ENCODE results near the gene LGALS16.

The LGALS16 gene

DNA sequence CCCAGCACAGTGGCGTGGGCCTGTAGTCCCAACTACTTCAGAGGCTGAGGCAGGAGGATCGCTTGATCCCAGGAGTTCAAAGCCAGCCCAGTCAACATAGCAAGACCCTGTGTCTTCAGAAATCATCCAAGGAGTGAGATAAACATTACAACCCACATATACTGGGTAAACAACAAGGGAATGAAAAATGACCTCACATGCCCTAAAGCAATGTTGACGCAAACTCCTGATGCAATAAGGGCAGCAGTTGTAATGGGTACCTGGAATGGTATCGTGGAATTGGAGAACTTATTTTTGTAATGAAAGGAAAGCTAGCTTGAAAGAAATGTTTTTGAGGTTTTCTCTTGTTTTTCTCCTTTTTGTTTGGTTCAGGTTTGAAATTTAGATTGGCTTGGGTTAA lies 24.5 kb upstream of the LGALS16 start:
- Histone ChIP-seq H3K4me2 (ENCODE audit: insufficient read depth, low read length) (no peak overlapping the region), H3K9ac (ENCODE audit: low read depth, low read length) (no peak overlapping the region), H3K27me3 (ENCODE audit: insufficient read depth, low read length, poor library complexity) (peaks cover 5% of the 10 kb centered on the region), H4K20me1 (ENCODE audit: insufficient read depth, low read length) (no peaks in the 10 kb centered on the region), H3K27ac (ENCODE audit: low read length) (no peak overlapping the region), H3K4me3 (ENCODE audit: low read depth in 1 of 2, low read length in 2 of 2) (no peak overlapping the region), H3K79me2 (ENCODE audit: insufficient read depth, low read length) (no peaks in the 10 kb centered on the region), H2AFZ (ENCODE audit: low read depth, low read length) (no peak overlapping the region), H3K4me1 (ENCODE audit: insufficient read depth, low read length) (no peaks in the 10 kb centered on the region), H3K9me3 (ENCODE audit: insufficient read depth, low read length, severe bottlenecking) (no peaks in the 10 kb centered on the region), H3K36me3 (ENCODE audit: insufficient read depth, low read length) (no peaks in the 10 kb centered on the region)
- TF ChIP-seq EZH2 (IDR thresholded peaks at IDR 0.05; ENCODE audit: borderline replicate concordance, low read depth, low read length, severe bottlenecking) (no peak), CTCF (IDR thresholded peaks at IDR 0.05; ENCODE audit: borderline replicate concordance, extremely low read depth, low read length, poor library complexity, severe bottlenecking) (no peak)
- no peak for ATAC-seq (ENCODE audit: insufficient read depth, low read depth)
- no peak for DNase-seq

DNA sequence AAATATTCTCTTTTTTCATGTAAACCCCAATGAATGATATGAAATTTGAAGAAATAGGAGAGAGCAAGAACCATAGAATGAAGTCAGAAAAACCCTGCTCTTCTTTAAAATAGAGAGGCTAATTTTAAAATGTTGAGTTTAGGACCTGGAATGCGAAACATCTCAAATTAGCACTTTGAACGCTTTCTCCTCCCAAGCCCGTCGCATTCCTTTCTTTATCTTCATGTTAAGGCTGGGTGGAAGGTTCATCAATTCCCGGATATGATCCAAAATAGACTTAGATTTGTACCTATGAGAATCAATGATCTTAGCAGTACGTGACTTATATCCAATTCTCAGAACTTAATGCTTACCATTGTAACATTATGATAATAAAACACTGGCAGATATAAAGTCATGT lies 24.1 kb upstream of the LGALS16 start:
- Histone ChIP-seq H3K9me3 (ENCODE audit: insufficient read depth, low read length, severe bottlenecking) (no peaks in the 10 kb centered on the region), H3K36me3 (ENCODE audit: insufficient read depth, low read length) (no peaks in the 10 kb centered on the region), H3K27ac (ENCODE audit: low read length) (no peak overlapping the region), H3K4me2 (ENCODE audit: insufficient read depth, low read length) (no peak overlapping the region), H3K79me2 (ENCODE audit: insufficient read depth, low read length) (no peaks in the 10 kb centered on the region), H3K4me3 (ENCODE audit: low read depth in 1 of 2, low read length in 2 of 2) (no peak overlapping the region), H3K9ac (ENCODE audit: low read depth, low read length) (no peak overlapping the region), H3K4me1 (ENCODE audit: insufficient read depth, low read length) (no peaks in the 10 kb centered on the region), H3K27me3 (ENCODE audit: insufficient read depth, low read length, poor library complexity) (peaks cover 2% of the 10 kb centered on the region), H4K20me1 (ENCODE audit: insufficient read depth, low read length) (no peaks in the 10 kb centered on the region), H2AFZ (ENCODE audit: low read depth, low read length) (no peak overlapping the region)
- DNase-seq (no peak), ATAC-seq (ENCODE audit: insufficient read depth, low read depth) (no peak)
- no peak for TF ChIP-seq EZH2 (IDR thresholded peaks at IDR 0.05; ENCODE audit: borderline replicate concordance, low read depth, low read length, severe bottlenecking)
- no peak for TF ChIP-seq CTCF (IDR thresholded peaks at IDR 0.05; ENCODE audit: borderline replicate concordance, extremely low read depth, low read length, poor library complexity, severe bottlenecking)

GRCh38 chr19:39637891-39638290 lies 17.8 kb upstream of the LGALS16 start:
- Histone ChIP-seq H3K27me3 (ENCODE audit: insufficient read depth, low read length, poor library complexity) (peaks cover 3% of the 10 kb centered on the region), H3K27ac (ENCODE audit: low read length) (no peak overlapping the region), H3K9me3 (ENCODE audit: insufficient read depth, low read length, severe bottlenecking) (no peaks in the 10 kb centered on the region), H4K20me1 (ENCODE audit: insufficient read depth, low read length) (no peaks in the 10 kb centered on the region), H3K9ac (ENCODE audit: low read depth, low read length) (no peak overlapping the region), H3K79me2 (ENCODE audit: insufficient read depth, low read length) (no peaks in the 10 kb centered on the region), H3K4me1 (ENCODE audit: insufficient read depth, low read length) (no peaks in the 10 kb centered on the region), H3K4me2 (ENCODE audit: insufficient read depth, low read length) (no peak overlapping the region), H2AFZ (ENCODE audit: low read depth, low read length) (no peak overlapping the region), H3K4me3 (ENCODE audit: low read depth in 1 of 2, low read length in 2 of 2) (no peak overlapping the region), H3K36me3 (ENCODE audit: insufficient read depth, low read length) (no peaks in the 10 kb centered on the region)
- DNase-seq (no peak), ATAC-seq (ENCODE audit: insufficient read depth, low read depth) (no peak)
- TF ChIP-seq EZH2 (IDR thresholded peaks at IDR 0.05; ENCODE audit: borderline replicate concordance, low read depth, low read length, severe bottlenecking) (no peak), CTCF (IDR thresholded peaks at IDR 0.05; ENCODE audit: borderline replicate concordance, extremely low read depth, low read length, poor library complexity, severe bottlenecking) (no peak)

DNA sequence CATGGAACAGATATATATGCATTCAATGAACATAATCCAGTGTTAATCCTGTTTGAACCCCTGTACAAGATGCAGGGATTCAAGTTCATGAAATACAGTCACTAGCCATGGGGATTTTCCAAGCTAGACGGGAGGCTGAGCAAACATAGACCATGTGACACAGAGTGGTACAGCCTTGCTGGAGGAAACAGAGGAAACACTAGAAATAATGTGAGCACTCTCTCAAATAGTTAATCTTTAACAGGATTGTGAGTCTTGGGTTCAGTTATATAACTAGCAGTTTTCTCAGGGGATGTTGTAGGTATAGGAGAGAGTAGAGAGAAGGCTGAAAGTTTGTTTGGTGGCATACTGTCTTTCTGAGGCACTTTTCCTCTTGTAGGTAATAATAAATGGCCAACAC lies 13.9 kb upstream of the LGALS16 start:
- no peaks in the 10 kb centered on the region for H3K79me2 ChIP-seq (ENCODE audit: insufficient read depth, low read length)
- ATAC-seq (ENCODE audit: insufficient read depth, low read depth) (no peak), DNase-seq (no peak)
- no peak for TF ChIP-seq EZH2 (IDR thresholded peaks at IDR 0.05; ENCODE audit: borderline replicate concordance, low read depth, low read length, severe bottlenecking)
- no peak for TF ChIP-seq CTCF (IDR thresholded peaks at IDR 0.05; ENCODE audit: borderline replicate concordance, extremely low read depth, low read length, poor library complexity, severe bottlenecking)
- H2AFZ ChIP-seq (ENCODE audit: low read depth, low read length): no peak overlapping the region
- no peaks in the 10 kb centered on the region for H3K36me3 ChIP-seq (ENCODE audit: insufficient read depth, low read length)
- H3K27me3 ChIP-seq (ENCODE audit: insufficient read depth, low read length, poor library complexity): peaks cover 3% of the 10 kb centered on the region
- H3K27ac ChIP-seq (ENCODE audit: low read length): no peak overlapping the region
- H3K4me1 ChIP-seq (ENCODE audit: insufficient read depth, low read length): no peaks in the 10 kb centered on the region
- H3K4me3 ChIP-seq (ENCODE audit: low read depth in 1 of 2, low read length in 2 of 2): no peak overlapping the region
- H4K20me1 ChIP-seq (ENCODE audit: insufficient read depth, low read length): no peaks in the 10 kb centered on the region
- H3K9ac ChIP-seq (ENCODE audit: low read depth, low read length): no peak overlapping the region
- H3K4me2 ChIP-seq (ENCODE audit: insufficient read depth, low read length): no peak overlapping the region
- H3K9me3 ChIP-seq (ENCODE audit: insufficient read depth, low read length, severe bottlenecking): no peaks in the 10 kb centered on the region
